IPS-NIHi7 (cell line): ENCODE data around the gene CYP4F11.
"Not testable (repeated sequence)": the region's sequence is repeated elsewhere in the genome, so short reads cannot be mapped to it uniquely, and the experiment has no call there.

Source experiments
- DNase-seq: peaks from one replicate; pipeline ENCODE4 v3.0.0; 2012; ENCODE audit warnings: mixed read lengths; ENCODE audit errors: extremely low spot score

Gene CYP4F11

GRCh38 chr19:15883329-15883728 lies 51.0 kb downstream of the CYP4F11 start:
- DNase-seq, result not testable (repeated sequence)

GRCh38 chr19:15874821-15875474 lies 59.4 kb downstream of the CYP4F11 start:
- no peak for DNase-seq

- DNase-seq, result not testable (repeated sequence)
Observed at GRCh38 chr19:15873771-15874170, 60.6 kb downstream of the CYP4F11 start.

- no peak for DNase-seq
Observed at GRCh38 chr19:15871570-15871969, 62.8 kb downstream of the CYP4F11 start.

- no peak for DNase-seq
Observed at GRCh38 chr19:15869873-15870272, 64.5 kb downstream of the CYP4F11 start.

DNA sequence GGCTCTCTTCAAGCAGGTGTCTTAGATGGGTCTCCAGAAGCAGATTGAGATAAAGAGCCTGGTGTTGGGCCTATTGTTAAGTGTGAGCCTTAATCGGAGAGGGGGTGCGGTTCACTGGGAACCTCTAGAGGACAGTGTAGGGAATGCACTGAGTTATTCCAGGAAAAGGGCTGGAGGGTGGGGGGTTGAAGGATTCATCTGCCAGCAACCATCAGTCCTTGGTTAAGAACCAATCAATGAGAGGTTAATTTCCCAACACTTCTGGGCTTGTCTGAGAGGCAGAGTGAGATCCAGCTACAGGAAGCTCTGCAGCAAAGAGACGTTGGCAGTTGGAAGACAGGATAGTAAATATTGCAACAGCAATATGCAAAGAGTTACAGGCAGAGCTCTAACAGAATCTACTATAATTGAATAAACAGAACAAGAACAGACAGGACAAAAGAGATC lies 65.2 kb downstream of the CYP4F11 start:
- peak; percentile 23 for DNase-seq

DNA sequence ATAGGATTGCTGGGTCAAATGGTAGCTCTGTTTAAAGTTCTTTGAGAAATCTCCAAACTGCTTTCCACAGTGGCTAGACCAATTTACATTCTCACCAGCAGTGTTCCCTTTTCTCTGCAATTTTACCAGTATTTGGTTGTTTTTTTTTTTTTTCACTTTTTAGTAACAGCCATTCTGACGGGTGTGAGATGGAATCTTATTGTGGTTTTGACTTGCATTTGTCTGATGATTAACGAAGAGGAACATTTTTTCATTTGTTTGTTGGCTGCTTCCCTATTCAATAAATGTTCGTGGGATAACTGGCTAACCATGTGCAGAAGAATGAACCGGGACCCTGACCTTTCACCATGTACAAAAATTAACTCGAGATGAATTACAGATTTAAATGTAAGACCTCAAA lies 67.7 kb downstream of the CYP4F11 start:
- DNase-seq, result no peak

DNA sequence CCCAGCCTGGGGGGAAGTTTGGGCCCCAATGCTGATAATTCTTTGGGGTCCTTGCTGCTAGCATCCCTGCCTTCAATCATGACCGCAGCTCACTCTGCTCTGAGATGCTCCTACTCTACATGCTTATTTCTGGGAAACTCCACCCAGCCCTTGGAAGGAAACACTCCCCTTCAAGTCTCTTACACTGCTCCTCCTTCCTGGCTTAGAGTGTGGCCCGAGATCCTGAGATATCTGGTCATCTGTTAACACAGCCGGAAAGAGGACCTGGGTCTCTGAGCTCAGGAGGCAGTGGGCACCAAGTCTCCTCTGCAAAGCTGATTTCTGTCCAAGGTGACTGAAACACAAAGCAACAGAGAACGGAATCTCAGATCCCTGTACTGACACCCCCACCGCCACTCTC lies 69.5 kb downstream of the CYP4F11 start:
- DNase-seq, result no peak

DNA sequence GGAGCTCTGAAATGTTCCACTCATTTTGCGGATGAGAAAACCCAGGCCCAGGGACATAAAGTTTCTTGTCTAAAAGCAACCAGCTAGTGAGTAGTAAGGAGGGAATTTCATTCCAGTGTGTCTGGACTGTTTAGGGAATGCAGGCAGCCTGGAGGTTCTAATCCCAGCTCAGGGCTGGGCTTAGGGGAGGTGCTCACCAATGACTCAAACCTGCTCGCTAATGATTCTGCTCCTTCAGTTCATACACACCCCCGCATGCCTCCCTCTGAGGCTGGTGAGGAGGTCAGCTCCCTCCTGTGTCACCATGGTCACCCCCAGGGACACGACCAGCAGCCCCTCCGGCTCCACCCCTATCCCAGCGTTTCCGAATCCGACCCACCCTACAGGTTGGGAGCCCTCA lies 71.1 kb downstream of the CYP4F11 start:
- no peak for DNase-seq

DNA sequence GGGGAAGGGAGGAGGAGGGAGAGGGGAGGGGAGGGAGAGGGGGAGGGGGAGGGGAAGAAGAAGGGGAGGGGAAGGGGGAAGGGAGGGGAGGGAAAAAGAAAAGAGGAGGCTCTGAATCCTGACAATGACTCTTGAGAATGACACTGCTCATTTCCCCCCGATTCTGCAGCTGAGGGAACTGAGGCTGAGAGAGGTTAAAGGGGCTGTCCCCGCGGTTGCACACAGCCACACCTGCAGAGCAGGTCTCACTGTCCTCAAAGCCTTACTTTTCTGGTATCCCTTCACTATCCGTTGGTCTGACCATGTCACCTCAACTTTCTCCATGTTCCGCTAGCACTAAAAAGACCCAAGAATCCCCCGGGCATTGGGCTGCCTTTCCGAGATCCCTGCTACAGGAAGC lies 71.9 kb downstream of the CYP4F11 start:
- DNase-seq, result no peak
